ENCODE results near the gene SLC9B1.
A peak's percentile ranks its signal among the peaks of the same experiment; 100 is the strongest.
"Not testable (repeated sequence)": the region's sequence is repeated elsewhere in the genome, so short reads cannot be mapped to it uniquely, and the experiment has no call there.

Gene SLC9B1

DNA sequence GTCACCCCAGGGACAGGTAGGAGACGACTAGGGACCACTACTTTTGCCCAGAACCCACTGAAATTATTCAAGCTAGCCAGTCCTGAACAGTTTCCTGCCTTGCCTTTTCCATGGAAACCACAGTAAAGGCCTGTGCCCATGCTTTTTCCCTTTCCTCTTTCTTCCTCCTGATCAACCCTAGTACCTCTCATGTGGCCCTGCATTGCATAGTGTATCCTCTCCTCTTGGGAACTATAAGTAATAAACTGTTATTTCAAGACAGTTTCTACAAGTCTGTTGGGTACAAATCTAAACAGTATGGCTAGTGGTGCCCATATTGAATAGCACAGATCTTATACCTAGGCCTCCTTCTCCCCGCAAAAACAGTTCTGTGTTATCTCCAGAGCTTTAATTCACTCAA, 136.2 kb downstream of the SLC9B1 start:
- DNase-seq (ENCODE audit: low read depth, low spot score): no peak
- TF ChIP-seq CTCF (IDR thresholded peaks at IDR 0.05; ENCODE audit: insufficient read depth, low read length, missing control alignments): no peak
- ChIA-PET CTCF (no interaction called here), POLR2A (no interaction called here)
- H3K4me3 ChIP-seq (ENCODE audit: low read depth, low read length): no peak overlapping the region

- no peak for DNase-seq (ENCODE audit: low read depth, low spot score)
- ChIA-PET POLR2A (no interaction called here), CTCF (interaction anchor here (1.6 kb wide), 1 partner anchor 211 kb away, joined by 4 read pairs; no protein-coding TSS in a partner anchor)
- no peak overlapping the region for H3K4me3 ChIP-seq (ENCODE audit: low read depth, low read length)
- no peak for TF ChIP-seq CTCF (IDR thresholded peaks at IDR 0.05; ENCODE audit: insufficient read depth, low read length, missing control alignments)
Observed at GRCh38 chr4:102881343-102881742, 138.2 kb downstream of the SLC9B1 start.

DNA sequence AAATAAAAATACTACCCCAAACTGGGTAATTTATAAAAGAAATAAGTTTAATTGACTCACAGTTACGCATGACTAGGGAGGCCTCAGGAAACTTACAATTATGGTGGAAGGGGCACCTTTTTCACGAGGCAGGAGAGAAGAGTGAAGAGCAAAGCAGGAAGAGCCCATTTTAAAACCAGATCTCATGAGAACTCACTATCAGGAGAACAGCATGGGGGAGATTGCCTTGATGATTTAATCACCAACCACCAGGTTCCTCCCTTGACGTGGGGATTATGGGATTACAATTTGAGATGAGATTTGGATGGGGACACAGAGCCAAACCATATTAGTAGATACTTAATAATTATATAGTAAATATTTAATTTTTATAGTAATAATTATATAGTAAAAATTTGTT, 140.6 kb downstream of the SLC9B1 start:
- POLR2A ChIA-PET: no interaction called here
- TF ChIP-seq CTCF (IDR thresholded peaks at IDR 0.05; ENCODE audit: insufficient read depth, low read length, missing control alignments): no peak
- no peak for DNase-seq (ENCODE audit: low read depth, low spot score)
- H3K4me3 ChIP-seq (ENCODE audit: low read depth, low read length): no peak overlapping the region
- CTCF ChIA-PET: no interaction called here

DNA sequence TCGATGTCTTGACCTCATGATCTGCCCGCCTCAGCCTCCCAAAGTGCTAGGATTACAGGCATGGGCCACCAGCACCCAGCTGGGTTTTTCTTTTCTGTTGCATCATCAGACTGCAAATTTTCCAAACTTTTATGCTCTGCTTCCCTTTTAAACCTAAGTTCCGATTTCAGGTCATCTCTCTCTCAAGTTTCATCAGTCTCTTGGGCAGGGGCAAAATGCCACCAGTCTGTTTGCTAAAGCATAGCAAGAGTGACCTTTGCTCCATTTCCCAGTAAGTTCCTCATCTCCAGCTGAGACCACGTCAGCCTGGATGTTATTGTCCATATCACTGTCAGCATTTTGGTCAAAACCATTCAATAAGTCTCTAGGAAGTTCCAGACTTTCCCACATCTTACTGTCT, 141.2 kb downstream of the SLC9B1 start:
- DNase-seq (ENCODE audit: low read depth, low spot score); H3K4me3 ChIP-seq (ENCODE audit: low read depth, low read length); POLR2A ChIA-PET: not testable (repeated sequence)
- CTCF ChIA-PET: interaction anchor here (0.8 kb wide), 1 partner anchor 15 kb away, joined by 3 read pairs; no protein-coding TSS in a partner anchor

DNA sequence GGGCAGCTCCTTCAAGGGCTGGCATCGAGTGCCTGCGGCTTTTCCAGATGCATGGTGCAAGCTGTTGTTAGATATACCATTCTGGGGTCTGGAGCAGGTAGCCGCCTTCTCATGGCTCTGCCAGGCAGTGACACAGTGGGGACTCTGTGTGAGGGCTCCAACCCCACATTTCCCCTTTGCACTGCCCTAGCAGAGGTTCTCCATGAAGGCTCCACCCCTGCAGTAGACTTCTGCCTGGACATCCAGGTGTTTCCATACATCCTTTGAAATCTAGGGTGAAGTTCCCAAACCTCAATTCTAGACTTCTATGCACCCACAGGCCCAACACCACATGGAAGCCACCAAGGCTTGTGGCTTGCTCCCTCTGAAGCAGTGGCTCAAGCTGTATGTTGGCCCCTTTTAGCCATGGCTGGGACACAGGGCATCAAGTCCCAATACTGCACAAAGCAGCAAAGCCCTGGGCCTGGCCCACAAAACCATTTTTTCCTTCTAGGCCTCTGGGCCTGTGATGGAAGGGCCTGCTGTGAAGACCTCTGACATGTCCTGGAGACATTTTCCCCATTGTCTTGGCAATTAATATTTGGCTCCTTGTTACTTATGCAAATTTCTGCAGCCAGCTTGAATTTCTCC, 141.9 kb downstream of the SLC9B1 start:
- DNase-seq (ENCODE audit: low read depth, low spot score); H3K4me3 ChIP-seq (ENCODE audit: low read depth, low read length); POLR2A ChIA-PET: not testable (repeated sequence)
- CTCF ChIA-PET: interaction anchor here (0.8 kb wide), 1 partner anchor 14 kb away, joined by 3 read pairs; no protein-coding TSS in a partner anchor

DNA sequence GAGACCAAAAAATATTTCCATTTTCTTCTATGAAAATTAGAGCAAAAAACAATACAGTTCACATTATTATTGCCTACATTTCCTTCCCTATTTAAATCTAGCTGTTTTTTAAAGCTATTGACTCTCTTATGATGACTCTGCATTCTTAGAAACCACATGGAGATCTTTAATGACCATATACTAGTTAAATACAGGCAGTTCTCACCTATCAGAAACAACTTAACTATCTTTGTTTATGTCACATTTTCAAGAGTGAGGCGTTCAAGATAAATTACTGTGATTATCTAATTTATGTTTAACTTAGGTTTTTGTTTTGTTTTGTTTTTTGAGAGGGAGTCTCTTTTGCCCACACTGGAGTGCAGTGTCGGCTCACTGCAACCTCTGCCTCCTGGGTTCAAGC, 147.7 kb downstream of the SLC9B1 start:
- ChIA-PET POLR2A (no interaction called here), CTCF (no interaction called here)
- no peak for TF ChIP-seq CTCF (IDR thresholded peaks at IDR 0.05; ENCODE audit: insufficient read depth, low read length, missing control alignments)
- H3K4me3 ChIP-seq (ENCODE audit: low read depth, low read length): no peak overlapping the region
- DNase-seq (ENCODE audit: low read depth, low spot score): no peak

- ChIA-PET POLR2A (interaction anchor here (0.9 to 2.2 kb wide), 8 partner anchors 16 to 258 kb away, joined by 3 to 41 read pairs (median 4); partner anchors contain the start of genes MANBA and UBE2D3), CTCF (interaction anchor here (1.4 kb wide), 1 partner anchor 42 kb away, joined by 3 read pairs; the partner anchor contains the start of gene UBE2D3)
- peak overlapping the region; percentile 81 for H3K4me3 ChIP-seq (ENCODE audit: low read depth, low read length)
- TF ChIP-seq CTCF (IDR thresholded peaks at IDR 0.05; ENCODE audit: insufficient read depth, low read length, missing control alignments): no peak
- DNase-seq (ENCODE audit: low read depth, low spot score): no peak
Observed at GRCh38 chr4:102869569-102870197, 149.8 kb downstream of the SLC9B1 start.

Data from AG04449 (cell line).